ENCODE results near the gene TCEAL2. TPM values are rescaled to one million over a fixed set of nuclear protein-coding genes. Genes with fewer than 3 reads are reported as not detected.
A peak's percentile ranks its signal among the peaks of the same experiment; 100 is the strongest.
"Not testable (repeated sequence)": the region's sequence is repeated elsewhere in the genome, so short reads cannot be mapped to it uniquely, and the experiment has no call there.

The TCEAL2 gene
- total RNA-seq: 10 to 100 TPM in 1 of 3 donors, 1 to 10 TPM in 1, under 1 TPM in 1; 0.26 to 17.8 (median 1.2) TPM
- long read RNA-seq, donor 1, transcript TCEAL2-202 (3 exons, 1,100 nt): major isoform, 30 of 36 reads
- long read RNA-seq, donor 1, partial matches to known transcripts: 0 of 36 reads
- long read RNA-seq, donor 1, other reads (novel, unspliced or antisense): 6 of 36 reads
- long read RNA-seq, donor 2, partial matches to known transcripts: 0 of 3 reads
- long read RNA-seq, donor 2, other reads (novel, unspliced or antisense): 2 of 3 reads

DNA sequence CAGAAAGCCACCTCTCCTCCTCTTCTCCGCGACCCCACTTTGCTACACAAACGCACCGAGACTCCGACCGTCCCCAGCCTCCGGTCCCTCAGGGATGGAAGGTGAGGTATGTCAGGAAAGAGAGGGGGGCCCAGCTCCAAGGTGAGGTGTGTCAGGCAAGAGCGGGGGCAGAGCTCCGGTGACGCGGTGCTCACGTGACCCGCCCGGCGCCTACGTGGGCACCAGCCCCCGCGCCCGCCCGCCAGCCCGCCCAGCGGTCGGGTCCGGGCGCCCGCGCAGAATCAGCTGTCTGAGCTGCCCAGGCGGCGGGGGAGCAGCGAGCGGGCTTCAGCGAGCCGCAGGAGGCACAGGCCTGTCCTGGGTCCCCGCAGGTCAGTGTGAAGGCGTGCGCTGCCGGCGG lies at the start of gene TCEAL2:
Gene TCEAL2 (plus strand): TSS at position 244 of the 400 bp plus-strand sequence. CDS start 1,152 bp downstream, outside the sequence.
- intact Hi-C loops (cut with DNase I, micrococcal nuclease); ATAC-seq; H3K4me3 ChIP-seq; DNase-seq; H3K36me3 ChIP-seq (ENCODE audit: low read depth); H3K9me3 ChIP-seq; H3K4me1 ChIP-seq (ENCODE audit: low read depth): not testable (repeated sequence)

DNA sequence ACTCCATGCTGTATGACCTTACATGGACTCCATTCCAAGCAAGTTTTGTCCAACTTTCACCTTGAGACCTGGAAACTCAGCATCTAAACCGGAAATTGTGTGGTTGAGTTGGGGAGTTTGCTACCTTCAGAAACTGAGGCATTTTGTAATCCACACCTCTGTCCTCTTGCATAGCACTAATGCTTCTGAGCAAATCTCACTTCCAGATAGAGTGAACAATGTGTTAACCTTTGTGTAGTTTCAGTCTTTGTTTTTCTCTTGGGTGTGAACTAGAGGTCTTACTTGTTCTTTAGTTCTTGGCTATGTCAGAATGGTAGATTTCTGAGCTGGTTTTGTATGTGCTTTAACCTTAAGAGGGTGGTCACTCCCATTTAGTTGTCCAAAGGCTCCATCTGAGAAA lies 48.1 kb upstream of the TCEAL2 start:
- ATAC-seq (no peak), DNase-seq (no peak)
- Histone ChIP-seq H3K9me3 (no peaks in the 10 kb centered on the region), H3K4me1 (ENCODE audit: low read depth) (no peaks in the 10 kb centered on the region), H3K4me3 (no peak overlapping the region), H3K36me3 (ENCODE audit: low read depth) (no peaks in the 10 kb centered on the region)
- intact Hi-C loops (cut with DNase I, micrococcal nuclease): no loop called here
- TF ChIP-seq CTCF (IDR thresholded peaks at IDR 0.05): no peak

DNA sequence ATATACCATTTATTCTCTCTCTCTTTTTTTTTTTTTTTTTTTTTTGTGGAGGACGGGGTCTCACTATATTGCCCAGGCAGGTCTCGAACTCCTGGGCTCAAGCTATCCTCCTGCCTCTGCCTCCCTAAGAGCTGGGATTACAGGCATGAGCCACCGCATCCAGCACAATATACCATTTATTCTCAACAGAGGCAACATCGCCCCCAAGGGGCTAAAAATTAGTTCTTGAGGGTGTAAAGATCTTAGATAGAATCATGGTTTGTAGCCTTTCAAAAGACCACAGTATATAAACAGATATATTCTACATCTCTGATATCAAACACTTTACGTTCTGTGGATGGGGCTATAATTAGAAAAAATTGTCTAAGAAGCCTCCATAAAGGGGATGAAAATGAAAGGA lies 39.8 kb upstream of the TCEAL2 start:
- ATAC-seq (no peak), DNase-seq (peak in 1 of 3 donors; percentile 4)
- no peaks in the 10 kb centered on the region for H3K36me3 ChIP-seq (ENCODE audit: low read depth)
- no peaks in the 10 kb centered on the region for H3K9me3 ChIP-seq
- H3K4me3 ChIP-seq: no peak overlapping the region
- intact Hi-C loops (cut with DNase I, micrococcal nuclease): no loop called here
- no peaks in the 10 kb centered on the region for H3K4me1 ChIP-seq (ENCODE audit: low read depth)
- no peak for TF ChIP-seq CTCF (IDR thresholded peaks at IDR 0.05)

DNA sequence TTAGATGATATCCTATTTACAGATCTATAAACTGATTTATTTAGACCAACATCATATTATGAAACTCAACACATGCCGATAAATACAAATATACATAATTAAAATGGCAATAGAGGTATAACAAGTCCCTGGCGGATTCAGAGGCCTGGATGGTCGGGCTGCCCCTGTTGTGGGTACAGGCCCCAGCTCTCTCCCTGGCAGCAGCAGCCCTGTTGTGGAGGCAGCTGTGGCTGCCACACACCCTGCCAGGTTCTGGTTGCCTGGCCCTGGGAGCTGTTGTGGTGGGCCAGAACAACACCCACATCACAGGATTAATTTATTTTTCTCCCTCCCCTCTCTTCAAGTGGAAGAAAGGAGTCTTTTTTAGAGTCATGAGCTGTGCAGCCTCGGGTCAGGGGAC lies 12.1 kb upstream of the TCEAL2 start:
- Histone ChIP-seq H3K4me1 (ENCODE audit: low read depth) (no peaks in the 10 kb centered on the region), H3K36me3 (ENCODE audit: low read depth) (no peaks in the 10 kb centered on the region), H3K4me3 (no peak overlapping the region), H3K9me3 (no peaks in the 10 kb centered on the region)
- intact Hi-C loops (cut with DNase I, micrococcal nuclease): no loop called here
- DNase-seq (no peak), ATAC-seq (no peak)
- TF ChIP-seq CTCF (IDR thresholded peaks at IDR 0.05): no peak

DNA sequence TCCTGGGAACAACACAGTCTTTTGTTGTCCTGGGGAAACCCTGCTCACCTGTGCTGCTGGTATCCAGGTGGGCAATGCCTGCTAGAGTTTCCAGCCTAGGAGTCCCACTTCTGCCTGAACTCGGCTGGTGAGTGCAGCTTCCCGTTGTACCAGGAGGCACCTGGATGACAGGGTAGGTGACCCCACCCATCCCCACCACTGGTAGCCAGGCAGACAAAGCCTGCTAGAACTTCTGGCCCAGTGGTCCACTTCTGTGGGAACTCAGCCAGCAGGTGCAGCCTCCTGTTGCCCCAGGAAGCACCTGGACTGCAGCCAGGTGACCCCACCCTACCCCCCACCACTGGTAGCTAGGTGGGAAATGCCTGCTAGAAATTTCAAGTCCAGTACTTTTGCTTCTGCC lies 9.7 kb upstream of the TCEAL2 start:
- H3K4me1 ChIP-seq (ENCODE audit: low read depth): no peaks in the 10 kb centered on the region
- no peak overlapping the region for H3K4me3 ChIP-seq
- DNase-seq (peak in 1 of 3 donors; percentile 20), ATAC-seq (no peak)
- no peak for TF ChIP-seq CTCF (IDR thresholded peaks at IDR 0.05)
- intact Hi-C loops (cut with DNase I, micrococcal nuclease): no loop called here
- no peaks in the 10 kb centered on the region for H3K9me3 ChIP-seq
- no peaks in the 10 kb centered on the region for H3K36me3 ChIP-seq (ENCODE audit: low read depth)

GRCh38 chrX:102125014-102125413 lies 465 bp upstream of the TCEAL2 start:
- ATAC-seq; H3K36me3 ChIP-seq (ENCODE audit: low read depth); H3K9me3 ChIP-seq: not testable (repeated sequence)

GRCh38 chrX:102126080-102126818 lies 770 bp downstream of the TCEAL2 start:
- H3K36me3 ChIP-seq (ENCODE audit: low read depth); intact Hi-C loops (cut with DNase I, micrococcal nuclease); DNase-seq; H3K4me1 ChIP-seq (ENCODE audit: low read depth); ATAC-seq; H3K4me3 ChIP-seq; H3K9me3 ChIP-seq: not testable (repeated sequence)

More at GRCh38 chrX:102125014-102125413, 465 bp upstream of the TCEAL2 start:
- DNase-seq; intact Hi-C loops (cut with DNase I, micrococcal nuclease); H3K4me3 ChIP-seq; H3K4me1 ChIP-seq (ENCODE audit: low read depth): not testable (repeated sequence)

All from mucosa of descending colon (tissue), 3 donors.